Adrenal gland (tissue), 12 donors: ENCODE results near the gene STX5. TPM values are rescaled to one million over a fixed set of nuclear protein-coding genes. Genes with fewer than 3 reads are reported as not detected.
"Not testable (repeated sequence)": the region's sequence is repeated elsewhere in the genome, so short reads cannot be mapped to it uniquely, and the experiment has no call there.

Experiments used
- DNase-seq, 7 donors: peaks; one replicate each; pipeline ENCODE4 v3.0.0-alpha.2; 2019 to 2020
- H3K27ac ChIP-seq, 5 donors: fragments of 200-600 bp; sonication (generic) in 4 of 5; 1 replicate in 3 of 5; 2 replicates in 2 of 5; pipeline versions ENCODE4 v1.5.1 to v1.8.0; 2016 to 2020; ENCODE audit warnings: mild to moderate bottlenecking in 1 of 5
- H3K27me3 ChIP-seq: fragments of 200-600 bp; 2 replicates; pipeline ENCODE4 v1.8.0; 2021
- H3K36me3 ChIP-seq, 2 donors: fragments of 200-600 bp; replicated peaks in 1 of 2; 1 replicate in 1 of 2; 2 replicates in 1 of 2; pipeline versions ENCODE4 v1.5.1 to v1.8.0; 2018 to 2022
- H3K4me1 ChIP-seq, 2 donors: fragments of 200-600 bp; replicated peaks in 1 of 2; 1 replicate in 1 of 2; 2 replicates in 1 of 2; pipeline versions ENCODE4 v1.5.1 to v1.8.0; 2018 to 2021
- H3K4me3 ChIP-seq, 4 donors: fragments of 200-600 bp; sonication (generic) in 3 of 4; one replicate each; pipeline ENCODE4 v1.5.1; 2016 to 2018
- H3K9me3 ChIP-seq, 3 donors: fragments of 200-600 bp; sonication (generic) in 1 of 3; replicated peaks in 1 of 3; 1 replicate in 2 of 3; 2 replicates in 1 of 3; pipeline versions ENCODE4 v1.5.1 to v1.8.0; 2016 to 2021
- POLR2A ChIP-seq, 2 donors: fragments of 450-650 bp; IDR thresholded peaks; one replicate each; pipeline ENCODE4 v1.6.1; 2017; ENCODE audit warnings: antibody characterized with exemption in 2 of 2, mild to moderate bottlenecking in 2 of 2, moderate library complexity in 1 of 2
- WGBS, 4 donors: extraction: QIAGEN DNeasy Blood & Tissue Kit in 2 of 4; methylation state at CpG; one replicate each; pipeline versions ENCODE4 v1.1.5 to v1.1.7; 2013 to 2017; 5-methylcytosine and 5-hydroxymethylcytosine counted together
- intact Hi-C, 2 donors: fragments of 100-400 bp; cut with DNase I; formaldehyde crosslinking; loops; one replicate each; pipeline versions ENCODE4 v1.14.1 to v1.15.0; 2022 to 2023
- polyA plus RNA-seq, 3 donors: library from polyadenylated mRNA; stranded (reverse); fragments of 200-250 nt in 2 of 3; fragments of 350-450 nt in 1 of 3; fragmentation: Illumina TruSeq in 1 of 3; extraction: RNeasy Lipid Tissue Mini Kit (QIAGEN cat#74804) in 1 of 3; gene quantifications; one replicate each; pipeline ENCODE4 v1.2.3, GENCODE V29; 2013 to 2014
- total RNA-seq, 9 donors: library from RNA; depleted of rRNA in 4 of 9; stranded (reverse); fragments of >200 nt in 4 of 9; fragments of 120-200 nt in 1 of 9; fragmentation: NEBNext Ultra II Directional in 1 of 9; extraction: Animal tissue kit (Norgen Biotek cat#: 25700) in 1 of 9; gene quantifications; one replicate each; pipeline versions ENCODE4 v1.1.0 to v1.2.4, GENCODE V29; 2013 to 2023
- TF ChIP-seq, protein P1 (sequence below), 6 experiments: fragments of 450-650 bp in 4 of 6; fragments of 200-600 bp in 2 of 6; sonication (generic) in 1 of 6; IDR thresholded peaks; 1 replicate in 5 of 6; 2 replicates in 1 of 6; pipeline versions ENCODE4 v1.5.1 to v1.8.0; 2016 to 2021; ENCODE audit warnings: antibody characterized with exemption in 6 of 6, mild to moderate bottlenecking in 2 of 6, moderate library complexity in 1 of 6
- donor health status: healthy with polysubstance abuse.
- donor health status: Bipolar disorder and iron deficiency.
- donor health status: DM: yes; HTN: yes; CAD: no.
- donor health status: DM: no; HTN: no; CAD: no.
- donor health status: DM: no; HTN: no; CAD: no.
- donor health status: DM: yes; HTN: yes; CAD: no.

Gene STX5
- total and polyA plus RNA-seq, 12 donors = 19.7 to 59.9 (median 36.0) TPM

DNA sequence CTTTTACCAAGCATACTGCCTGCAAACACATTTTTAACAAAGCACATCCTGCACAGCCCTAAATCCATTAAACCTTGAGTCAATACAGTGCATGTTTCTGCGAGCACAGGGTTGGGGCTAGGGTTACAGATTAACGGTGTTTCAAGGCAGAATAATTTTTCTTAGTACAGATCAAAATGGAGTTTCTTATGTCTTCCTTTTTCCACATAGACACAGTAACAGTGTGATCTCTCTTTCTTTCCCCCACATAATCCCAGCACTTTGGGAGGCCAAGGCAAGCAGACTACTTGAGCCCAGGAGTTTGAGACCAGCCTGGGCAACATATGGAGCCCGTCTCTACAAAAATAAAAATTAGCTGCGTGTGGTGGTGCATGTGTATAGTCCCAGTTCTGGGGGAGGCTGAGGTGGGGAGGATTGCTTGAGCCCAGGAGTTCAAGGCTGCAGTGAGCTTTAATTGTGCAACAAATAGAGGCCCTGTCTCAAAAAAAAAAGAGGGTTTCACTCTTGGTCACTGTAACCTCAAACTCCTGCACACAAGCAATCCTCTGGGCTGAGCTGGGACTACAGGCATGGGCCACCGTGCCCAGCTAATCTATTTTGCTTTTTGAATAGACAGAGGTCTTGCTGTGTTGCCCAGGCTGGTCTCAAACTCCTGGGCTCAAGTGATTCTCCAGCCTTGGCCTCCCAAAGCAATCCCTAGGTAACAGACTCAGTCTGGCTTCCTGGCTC, 29.1 kb upstream of the STX5 start:
- no peak overlapping the region for H3K27ac ChIP-seq
- H3K4me1 ChIP-seq = peaks cover 3 to 4% of the 10 kb centered on the region in 2 donors
- DNase-seq = no peak
- H3K36me3 ChIP-seq = no peaks in the 10 kb centered on the region
- intact Hi-C loops = loop anchor here (5.0 to 10.0 kb wide), 2 partner anchors 66 to 74 kb away; partner anchors contain the start of genes TMEM179B (in 1 of the 2) and TMEM223 (in 1 of the 2)
- H3K4me3 ChIP-seq = no peak overlapping the region
- TF ChIP-seq, protein P1, sequence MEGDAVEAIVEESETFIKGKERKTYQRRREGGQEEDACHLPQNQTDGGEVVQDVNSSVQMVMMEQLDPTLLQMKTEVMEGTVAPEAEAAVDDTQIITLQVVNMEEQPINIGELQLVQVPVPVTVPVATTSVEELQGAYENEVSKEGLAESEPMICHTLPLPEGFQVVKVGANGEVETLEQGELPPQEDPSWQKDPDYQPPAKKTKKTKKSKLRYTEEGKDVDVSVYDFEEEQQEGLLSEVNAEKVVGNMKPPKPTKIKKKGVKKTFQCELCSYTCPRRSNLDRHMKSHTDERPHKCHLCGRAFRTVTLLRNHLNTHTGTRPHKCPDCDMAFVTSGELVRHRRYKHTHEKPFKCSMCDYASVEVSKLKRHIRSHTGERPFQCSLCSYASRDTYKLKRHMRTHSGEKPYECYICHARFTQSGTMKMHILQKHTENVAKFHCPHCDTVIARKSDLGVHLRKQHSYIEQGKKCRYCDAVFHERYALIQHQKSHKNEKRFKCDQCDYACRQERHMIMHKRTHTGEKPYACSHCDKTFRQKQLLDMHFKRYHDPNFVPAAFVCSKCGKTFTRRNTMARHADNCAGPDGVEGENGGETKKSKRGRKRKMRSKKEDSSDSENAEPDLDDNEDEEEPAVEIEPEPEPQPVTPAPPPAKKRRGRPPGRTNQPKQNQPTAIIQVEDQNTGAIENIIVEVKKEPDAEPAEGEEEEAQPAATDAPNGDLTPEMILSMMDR (IDR thresholded peaks at IDR 0.05) = no peak
- TF ChIP-seq POLR2A (IDR thresholded peaks at IDR 0.05) = no peak
- 57 to 66% (median 64%) methylated on average over 5 of the region's 5 CpGs for WGBS, 4 donors
- H3K9me3 ChIP-seq = no peaks in the 10 kb centered on the region
- H3K27me3 ChIP-seq = no peaks in the 10 kb centered on the region

DNA sequence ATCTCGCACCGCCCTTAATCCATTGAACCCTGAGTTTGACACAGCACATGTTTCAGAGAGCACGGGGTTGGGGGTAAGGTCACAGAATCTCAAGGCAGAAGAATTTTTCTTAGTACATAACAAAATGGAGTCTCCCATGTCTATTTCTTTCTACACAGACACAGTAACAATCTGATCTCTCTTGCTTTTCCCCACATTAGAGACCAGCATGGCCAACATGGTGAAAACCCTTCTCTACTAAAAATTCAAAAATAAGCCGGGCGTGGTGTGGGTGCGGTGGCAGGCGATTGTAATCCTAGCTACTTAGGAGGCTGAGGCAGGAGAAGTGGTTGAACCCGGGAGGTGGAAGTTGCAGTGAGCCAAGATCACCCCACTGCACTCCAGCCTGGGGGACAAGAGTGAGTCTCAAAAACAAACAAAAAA, 27.4 kb upstream of the STX5 start:
- H3K4me1 ChIP-seq = peaks cover 4 to 13% of the 10 kb centered on the region in 2 donors
- WGBS, 4 donors = 91 to 95% (median 92%) methylated on average over 7 to 8 of the region's 8 CpGs
- H3K4me3 ChIP-seq, H3K27me3 ChIP-seq, H3K27ac ChIP-seq, DNase-seq, H3K9me3 ChIP-seq, H3K36me3 ChIP-seq, intact Hi-C loops: not testable (repeated sequence)

DNA sequence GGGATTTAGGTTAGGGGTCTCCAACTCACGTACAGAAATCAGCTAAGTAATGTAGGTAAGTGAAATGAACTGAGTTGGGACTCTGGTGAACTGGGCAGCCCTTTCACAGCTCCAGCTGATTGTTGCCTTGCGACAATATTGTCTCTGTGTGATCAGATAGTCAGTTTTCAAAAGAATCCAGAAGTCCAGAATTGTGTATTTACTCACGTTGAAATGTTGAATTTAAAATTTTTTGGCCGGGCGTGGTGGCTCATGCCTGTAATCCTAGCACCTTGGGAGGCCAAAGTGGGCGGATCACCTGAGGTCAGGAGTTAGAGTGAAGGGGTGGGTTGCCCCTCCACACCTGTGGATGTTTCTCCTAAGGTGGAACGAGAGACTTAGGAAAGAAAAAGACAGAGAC, 26.4 kb upstream of the STX5 start:
- no peak overlapping the region for H3K4me3 ChIP-seq
- H3K27ac ChIP-seq = no peak overlapping the region
- TF ChIP-seq POLR2A (IDR thresholded peaks at IDR 0.05) = no peak
- TF ChIP-seq, protein P1 (IDR thresholded peaks at IDR 0.05) = no peak
- intact Hi-C loops = no loop called here
- peaks cover 0 to 13% of the 10 kb centered on the region in 2 donors for H3K36me3 ChIP-seq
- no peak for DNase-seq
- no peaks in the 10 kb centered on the region for H3K9me3 ChIP-seq
- H3K27me3 ChIP-seq = no peaks in the 10 kb centered on the region
- H3K4me1 ChIP-seq = peaks cover 12 to 21% of the 10 kb centered on the region in 2 donors
- whole genome bisulfite sequencing, 4 donors = 86 to 89% (median 88%) methylated on average over 7 of the region's 7 CpGs

DNA sequence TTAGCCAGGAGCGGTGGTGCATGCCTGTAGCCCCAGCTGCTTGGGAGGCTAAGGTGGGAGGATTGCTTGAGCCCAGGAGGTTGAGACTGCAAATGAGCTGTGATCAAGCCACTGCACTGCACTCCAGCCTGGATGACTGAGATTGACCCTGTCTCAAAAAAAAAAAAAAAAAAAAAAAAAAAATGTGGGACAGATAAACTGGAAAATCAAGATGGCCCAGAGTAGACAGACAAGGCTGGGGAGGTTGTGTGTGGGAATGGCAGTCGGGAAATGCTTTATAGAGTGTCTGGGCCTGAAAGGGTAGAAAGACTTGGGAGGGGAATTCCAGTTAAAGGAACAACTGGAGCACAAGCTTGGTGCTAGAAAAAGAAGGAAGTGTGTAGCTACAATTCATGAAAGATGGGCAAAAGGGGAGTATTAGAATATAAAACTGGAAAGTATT, 25.7 kb upstream of the STX5 start:
- TF ChIP-seq, protein P1 (IDR thresholded peaks at IDR 0.05) = no peak
- no peak for TF ChIP-seq POLR2A (IDR thresholded peaks at IDR 0.05)
- intact Hi-C loops = no loop called here
- Histone ChIP-seq H3K4me1 (peaks cover 12 to 21% of the 10 kb centered on the region in 2 donors), H3K4me3 (no peak overlapping the region), H3K36me3 (peaks cover 0 to 19% of the 10 kb centered on the region in 2 donors), H3K27me3 (no peaks in the 10 kb centered on the region), H3K27ac (no peak overlapping the region), H3K9me3 (no peaks in the 10 kb centered on the region)
- 71 to 82% (median 77%) methylated on average over 2 of the region's 2 CpGs for WGBS, 4 donors
- DNase-seq = no peak
